Measurements from ENCODE around the gene CACYBP. TPM values are rescaled to one million over a fixed set of nuclear protein-coding genes. Genes with fewer than 3 reads are reported as not detected.

Gene CACYBP
- total and polyA plus RNA-seq, 10 donors = 32.3 to 128 (median 63.1) TPM

DNA sequence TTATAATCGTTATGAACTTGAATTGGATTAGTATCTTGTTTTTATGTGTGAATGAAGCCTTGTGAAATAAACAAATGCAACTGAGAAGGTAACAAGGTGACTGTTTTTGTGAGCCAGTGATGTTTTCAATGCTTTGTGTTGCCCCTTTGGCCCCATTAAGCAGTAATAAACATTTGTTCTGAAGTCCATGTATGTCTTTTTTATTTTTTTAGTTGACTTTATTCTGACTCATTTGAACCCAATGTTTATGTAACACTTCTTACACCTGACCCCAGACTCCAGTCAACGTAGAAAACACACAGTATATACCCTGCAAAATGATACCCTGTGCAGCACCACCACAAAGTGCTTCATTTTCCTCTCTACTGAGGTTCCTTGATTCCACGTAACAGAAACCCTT lies 4.6 kb upstream of the CACYBP start:
- H3K4me3 ChIP-seq = no peak overlapping the region
- no peak overlapping the region for H3K27ac ChIP-seq
- H3K4me1 ChIP-seq = peaks cover 0 to 26% (median 18%) of the 10 kb centered on the region in 6 donors
- no peaks in the 10 kb centered on the region for H3K9me3 ChIP-seq
- no peak for DNase-seq
- no peaks in the 10 kb centered on the region for H3K27me3 ChIP-seq (replicated peaks in 1 of 7)
- TF ChIP-seq, protein P1, sequence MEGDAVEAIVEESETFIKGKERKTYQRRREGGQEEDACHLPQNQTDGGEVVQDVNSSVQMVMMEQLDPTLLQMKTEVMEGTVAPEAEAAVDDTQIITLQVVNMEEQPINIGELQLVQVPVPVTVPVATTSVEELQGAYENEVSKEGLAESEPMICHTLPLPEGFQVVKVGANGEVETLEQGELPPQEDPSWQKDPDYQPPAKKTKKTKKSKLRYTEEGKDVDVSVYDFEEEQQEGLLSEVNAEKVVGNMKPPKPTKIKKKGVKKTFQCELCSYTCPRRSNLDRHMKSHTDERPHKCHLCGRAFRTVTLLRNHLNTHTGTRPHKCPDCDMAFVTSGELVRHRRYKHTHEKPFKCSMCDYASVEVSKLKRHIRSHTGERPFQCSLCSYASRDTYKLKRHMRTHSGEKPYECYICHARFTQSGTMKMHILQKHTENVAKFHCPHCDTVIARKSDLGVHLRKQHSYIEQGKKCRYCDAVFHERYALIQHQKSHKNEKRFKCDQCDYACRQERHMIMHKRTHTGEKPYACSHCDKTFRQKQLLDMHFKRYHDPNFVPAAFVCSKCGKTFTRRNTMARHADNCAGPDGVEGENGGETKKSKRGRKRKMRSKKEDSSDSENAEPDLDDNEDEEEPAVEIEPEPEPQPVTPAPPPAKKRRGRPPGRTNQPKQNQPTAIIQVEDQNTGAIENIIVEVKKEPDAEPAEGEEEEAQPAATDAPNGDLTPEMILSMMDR (IDR thresholded peaks at IDR 0.05 in 8 of 11, conservative IDR thresholded peaks at IDR 0.05 in 3 of 11) = no peak
- TF ChIP-seq POLR2AphosphoS5 (IDR thresholded peaks at IDR 0.05) (no peak), POLR2A (IDR thresholded peaks at IDR 0.05) (no peak)
- intact Hi-C loops (cut with DNase I; ENCODE audit: low total_unique reads) = no loop called here
- 87 to 93% (median 91%) methylated on average over 3 of the region's 3 CpGs for WGBS, 5 donors
- H3K36me3 ChIP-seq = peaks cover 0 to 25% (median 0%) of the 10 kb centered on the region in 6 donors

DNA sequence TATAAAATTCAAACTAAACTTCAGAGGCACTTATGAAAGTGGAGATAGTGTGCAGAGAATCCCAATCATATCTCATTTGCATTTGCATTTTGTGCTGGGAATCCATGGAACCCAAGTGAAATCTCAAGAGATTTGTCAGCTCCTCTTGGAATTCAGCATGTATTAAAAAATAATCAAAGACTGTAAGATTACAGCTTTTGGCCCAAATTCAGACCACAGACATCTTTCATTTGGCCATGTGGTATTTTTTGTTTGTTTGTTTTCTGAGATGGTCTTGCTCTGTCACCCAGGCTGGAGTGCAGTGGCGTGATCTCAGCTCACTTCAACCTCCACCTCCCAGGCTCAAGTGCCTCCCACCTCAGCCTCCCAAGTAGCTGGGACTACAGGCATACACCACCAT lies 3.8 kb upstream of the CACYBP start:
- Histone ChIP-seq H3K36me3 (peaks cover 0 to 25% (median 0%) of the 10 kb centered on the region in 6 donors), H3K4me1 (peaks cover 0 to 25% (median 18%) of the 10 kb centered on the region in 6 donors), H3K9me3 (no peaks in the 10 kb centered on the region), H3K27ac (no peak overlapping the region), H3K27me3 (replicated peaks in 1 of 7) (no peaks in the 10 kb centered on the region), H3K4me3 (no peak overlapping the region)
- no peak for TF ChIP-seq POLR2A (IDR thresholded peaks at IDR 0.05)
- TF ChIP-seq POLR2AphosphoS5 (IDR thresholded peaks at IDR 0.05) = no peak
- TF ChIP-seq, protein P1 (IDR thresholded peaks at IDR 0.05 in 8 of 11, conservative IDR thresholded peaks at IDR 0.05 in 3 of 11) = no peak
- intact Hi-C loops (cut with DNase I; ENCODE audit: low total_unique reads) = no loop called here
- WGBS, 5 donors = 94 to 100% (median 100%) methylated on average over 1 of the region's 1 CpG
- no peak for DNase-seq

DNA sequence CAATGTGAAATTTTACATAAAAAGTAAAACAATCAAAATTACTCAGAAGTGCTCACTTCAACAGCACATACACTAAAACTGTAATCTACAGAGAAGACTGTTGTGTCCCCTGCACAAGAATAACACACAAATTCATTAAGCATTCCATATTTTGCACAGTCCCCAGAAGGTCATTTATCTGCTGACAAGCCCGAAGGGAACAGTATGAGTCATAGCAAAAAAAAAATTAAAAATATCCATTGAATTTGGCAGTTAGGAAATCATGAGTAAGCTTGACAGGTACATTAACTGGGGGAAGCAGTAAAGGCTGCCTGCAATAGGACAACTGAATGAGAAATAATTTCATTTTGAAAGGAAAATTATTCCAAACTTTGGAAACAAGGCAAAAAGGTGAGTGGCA lies 3.3 kb upstream of the CACYBP start:
- Histone ChIP-seq H3K4me1 (peaks cover 6 to 25% (median 20%) of the 10 kb centered on the region in 6 donors), H3K36me3 (peaks cover 0 to 21% (median 0%) of the 10 kb centered on the region in 6 donors), H3K9me3 (no peaks in the 10 kb centered on the region), H3K27me3 (replicated peaks in 1 of 7) (no peaks in the 10 kb centered on the region), H3K4me3 (no peak overlapping the region), H3K27ac (no peak overlapping the region)
- 24 to 60% (median 48%) methylated on average over 1 of the region's 1 CpG for WGBS, 5 donors
- TF ChIP-seq, protein P1 (IDR thresholded peaks at IDR 0.05 in 8 of 11, conservative IDR thresholded peaks at IDR 0.05 in 3 of 11) = no peak
- TF ChIP-seq POLR2AphosphoS5 (IDR thresholded peaks at IDR 0.05) (no peak), POLR2A (IDR thresholded peaks at IDR 0.05) (no peak)
- DNase-seq = no peak
- intact Hi-C loops (cut with DNase I; ENCODE audit: low total_unique reads) = no loop called here

DNA sequence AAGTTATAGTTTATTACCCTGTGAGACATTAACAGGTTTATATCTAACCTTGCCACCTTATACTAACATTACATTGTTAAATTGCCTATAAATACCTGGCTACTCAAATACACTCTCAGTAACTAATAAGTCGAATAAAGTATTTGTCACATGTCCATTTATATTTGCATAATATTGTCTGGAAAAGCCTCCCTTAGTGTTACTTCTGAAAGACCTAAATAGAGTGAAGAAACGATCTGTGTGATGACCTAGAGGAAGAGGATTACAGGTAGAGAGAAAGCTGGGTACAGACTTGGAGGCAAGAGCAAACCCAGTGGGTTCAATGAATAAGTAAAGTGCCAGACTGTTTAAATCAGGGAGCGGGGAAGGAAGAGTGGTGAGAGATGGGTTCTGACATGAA lies 2.7 kb upstream of the CACYBP start:
- H3K27me3 ChIP-seq (replicated peaks in 1 of 7) = no peaks in the 10 kb centered on the region
- WGBS, 5 donors = 89 to 97% (median 94%) methylated on average over 3 of the region's 3 CpGs
- no peak overlapping the region for H3K27ac ChIP-seq
- peaks cover 0 to 16% (median 0%) of the 10 kb centered on the region in 6 donors for H3K36me3 ChIP-seq
- H3K4me1 ChIP-seq = peaks cover 11 to 30% (median 25%) of the 10 kb centered on the region in 6 donors
- H3K9me3 ChIP-seq = no peaks in the 10 kb centered on the region
- DNase-seq = no peak
- no peak for TF ChIP-seq POLR2A (IDR thresholded peaks at IDR 0.05)
- TF ChIP-seq, protein P1 (IDR thresholded peaks at IDR 0.05 in 8 of 11, conservative IDR thresholded peaks at IDR 0.05 in 3 of 11) = no peak
- no peak for TF ChIP-seq POLR2AphosphoS5 (IDR thresholded peaks at IDR 0.05)
- no peak overlapping the region for H3K4me3 ChIP-seq
- intact Hi-C loops (cut with DNase I; ENCODE audit: low total_unique reads) = no loop called here

Measured in spleen (tissue), 11 donors.